Ramos (cell line): ENCODE measurements around the gene ROBO1.

Experiments used
- in situ Hi-C: fragments of 300-500 bp; cut with MboI; formaldehyde crosslinking; loops from one replicate; pipeline ENCODE4 v1.14.3; 2022; ENCODE audit warnings: low sequenced_read_pairs; ENCODE audit not compliant: unreplicated experiment

ROBO1 gene

GRCh38 chr3:78839693-78840092, 928.1 kb downstream of the ROBO1 start:
- in situ Hi-C loops, result no loop called here

GRCh38 chr3:78838362-78838761, 929.4 kb downstream of the ROBO1 start:
- in situ Hi-C loops, result no loop called here

GRCh38 chr3:78834910-78835309, 932.9 kb downstream of the ROBO1 start:
- in situ Hi-C loops, result no loop called here

- in situ Hi-C loops, result no loop called here
Observed at GRCh38 chr3:78832785-78833204, 935.0 kb downstream of the ROBO1 start.

GRCh38 chr3:78831446-78831972, 936.3 kb downstream of the ROBO1 start:
- in situ Hi-C loops, result no loop called here

- in situ Hi-C loops, result no loop called here
Observed at GRCh38 chr3:78830470-78830869, 937.3 kb downstream of the ROBO1 start.

GRCh38 chr3:78827618-78828017, 940.2 kb downstream of the ROBO1 start:
- in situ Hi-C loops, result no loop called here

GRCh38 chr3:78825858-78826215, 942.0 kb downstream of the ROBO1 start:
- in situ Hi-C loops, result no loop called here

GRCh38 chr3:78825118-78825857, 942.5 kb downstream of the ROBO1 start:
- in situ Hi-C loops, result no loop called here

- in situ Hi-C loops, result no loop called here
Observed at GRCh38 chr3:78823859-78824258, 943.9 kb downstream of the ROBO1 start.

- in situ Hi-C loops, result no loop called here
Observed at GRCh38 chr3:78823434-78823833, 944.4 kb downstream of the ROBO1 start.

- in situ Hi-C loops, result no loop called here
Observed at GRCh38 chr3:78822726-78823125, 945.1 kb downstream of the ROBO1 start.

- in situ Hi-C loops, result no loop called here
Observed at GRCh38 chr3:78820542-78820941, 947.3 kb downstream of the ROBO1 start.

- in situ Hi-C loops, result no loop called here
Observed at GRCh38 chr3:78818161-78818985, 949.4 kb downstream of the ROBO1 start.

- in situ Hi-C loops, result no loop called here
Observed at GRCh38 chr3:78814893-78815562, 952.8 kb downstream of the ROBO1 start.

GRCh38 chr3:78812166-78812565, 955.6 kb downstream of the ROBO1 start:
- in situ Hi-C loops, result no loop called here

GRCh38 chr3:78809966-78810365, 957.8 kb downstream of the ROBO1 start:
- in situ Hi-C loops, result no loop called here

- in situ Hi-C loops, result no loop called here
Observed at GRCh38 chr3:78804251-78805037, 963.4 kb downstream of the ROBO1 start.

GRCh38 chr3:78802562-78802930, 965.3 kb downstream of the ROBO1 start:
- in situ Hi-C loops, result no loop called here

- in situ Hi-C loops, result no loop called here
Observed at GRCh38 chr3:78801926-78802561, 965.8 kb downstream of the ROBO1 start.
